ENCODE measurements around the gene CHST6.
"Not testable (repeated sequence)": the region's sequence is repeated elsewhere in the genome, so short reads cannot be mapped to it uniquely, and the experiment has no call there.

DNA sequence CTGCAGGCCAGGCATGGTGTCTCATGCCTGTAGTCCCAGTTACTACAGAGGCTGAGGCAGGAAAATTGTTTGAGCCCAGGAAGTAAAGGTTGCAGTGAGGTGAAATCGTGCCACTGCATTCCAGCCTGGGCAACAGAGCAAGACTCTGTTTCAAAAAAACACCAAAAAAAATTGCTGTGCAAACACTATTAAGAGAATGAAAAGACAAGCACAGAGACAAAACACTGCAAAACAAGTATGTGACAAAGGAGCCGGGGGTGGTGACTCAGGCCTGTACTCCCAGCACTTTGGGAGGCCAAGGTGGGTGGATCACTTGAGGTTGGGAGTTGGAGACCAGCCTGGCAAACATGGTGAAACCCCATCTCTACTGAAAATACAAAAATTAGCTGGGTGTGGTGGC, 68.7 kb downstream of the CHST6 start:
- TF ChIP-seq, protein P1, sequence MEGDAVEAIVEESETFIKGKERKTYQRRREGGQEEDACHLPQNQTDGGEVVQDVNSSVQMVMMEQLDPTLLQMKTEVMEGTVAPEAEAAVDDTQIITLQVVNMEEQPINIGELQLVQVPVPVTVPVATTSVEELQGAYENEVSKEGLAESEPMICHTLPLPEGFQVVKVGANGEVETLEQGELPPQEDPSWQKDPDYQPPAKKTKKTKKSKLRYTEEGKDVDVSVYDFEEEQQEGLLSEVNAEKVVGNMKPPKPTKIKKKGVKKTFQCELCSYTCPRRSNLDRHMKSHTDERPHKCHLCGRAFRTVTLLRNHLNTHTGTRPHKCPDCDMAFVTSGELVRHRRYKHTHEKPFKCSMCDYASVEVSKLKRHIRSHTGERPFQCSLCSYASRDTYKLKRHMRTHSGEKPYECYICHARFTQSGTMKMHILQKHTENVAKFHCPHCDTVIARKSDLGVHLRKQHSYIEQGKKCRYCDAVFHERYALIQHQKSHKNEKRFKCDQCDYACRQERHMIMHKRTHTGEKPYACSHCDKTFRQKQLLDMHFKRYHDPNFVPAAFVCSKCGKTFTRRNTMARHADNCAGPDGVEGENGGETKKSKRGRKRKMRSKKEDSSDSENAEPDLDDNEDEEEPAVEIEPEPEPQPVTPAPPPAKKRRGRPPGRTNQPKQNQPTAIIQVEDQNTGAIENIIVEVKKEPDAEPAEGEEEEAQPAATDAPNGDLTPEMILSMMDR (conservative IDR thresholded peaks at IDR 0.05), result not testable (repeated sequence)
- not testable (repeated sequence) for TF ChIP-seq ZFX (IDR thresholded peaks at IDR 0.05)

All from C4-2B (cell line).